ENCODE data around the gene DCXR. TPM values are rescaled to one million over a fixed set of nuclear protein-coding genes. Genes with fewer than 3 reads are reported as not detected.

Gene DCXR
- total RNA-seq, 2 experiments from 2014 or later: 103 to 119 TPM

- Histone ChIP-seq H3K4me1 (ENCODE audit: insufficient read depth, low read length) (peaks cover 34% of the 10 kb centered on the region), H3K4me3 (ENCODE audit: low read length) (no peak overlapping the region), H3K27me3 (ENCODE audit: control insufficient read depth in 1 of 2, insufficient read depth in 2 of 2, low read length in 2 of 2) (no peaks in the 10 kb centered on the region), H3K36me3 (ENCODE audit: insufficient read depth, low read length) (peaks cover 45% of the 10 kb centered on the region), H3K9me3 (ENCODE audit: control insufficient read depth in 1 of 2, insufficient read depth in 1 of 2, low read length in 2 of 2) (no peaks in the 10 kb centered on the region), H3K27ac (ENCODE audit: low read depth in 1 of 2, low read length in 2 of 2) (no peak overlapping the region)
- Mint-ChIP-seq H3K27me3 (no peaks in the 10 kb centered on the region), H3K27ac (no peak overlapping the region), H3K36me3 (ENCODE audit: low read depth) (peaks cover 13% of the 10 kb centered on the region), H3K9me3 (no peaks in the 10 kb centered on the region), H3K4me1 (ENCODE audit: low read depth) (peaks cover 9% of the 10 kb centered on the region), H3K4me3 (no peak overlapping the region)
- intact Hi-C loops (cut with DNase I, micrococcal nuclease): no loop called here
- ChIA-PET CTCF (no interaction called here), POLR2A (interaction anchor here (3.0 kb wide), 1 partner anchor 11 kb away, joined by 16 read pairs; the partner anchor contains the start of genes GPS1 and RFNG)
- DNase-seq (no peak), ATAC-seq (ENCODE audit: poor library complexity) (no peak)
- no peak for TF ChIP-seq CTCF (IDR thresholded peaks at IDR 0.05)
Observed at GRCh38 chr17:82062984-82063368, 25.5 kb upstream of the DCXR start.

GRCh38 chr17:82062076-82062983, 24.8 kb upstream of the DCXR start:
- Histone ChIP-seq H3K4me1 (ENCODE audit: insufficient read depth, low read length) (peaks cover 34% of the 10 kb centered on the region), H3K36me3 (ENCODE audit: insufficient read depth, low read length) (peaks cover 52% of the 10 kb centered on the region), H3K9me3 (ENCODE audit: control insufficient read depth in 1 of 2, insufficient read depth in 1 of 2, low read length in 2 of 2) (no peaks in the 10 kb centered on the region), H3K4me3 (ENCODE audit: low read length) (no peak overlapping the region), H3K27me3 (ENCODE audit: control insufficient read depth in 1 of 2, insufficient read depth in 2 of 2, low read length in 2 of 2) (no peaks in the 10 kb centered on the region), H3K27ac (ENCODE audit: low read depth in 1 of 2, low read length in 2 of 2) (no peak overlapping the region)
- Mint-ChIP-seq H3K4me3 (peak overlapping the region; percentile 58), H3K36me3 (ENCODE audit: low read depth) (peaks cover 17% of the 10 kb centered on the region), H3K27ac (no peak overlapping the region), H3K27me3 (no peaks in the 10 kb centered on the region), H3K4me1 (ENCODE audit: low read depth) (peaks cover 9% of the 10 kb centered on the region), H3K9me3 (no peaks in the 10 kb centered on the region)
- TF ChIP-seq CTCF (IDR thresholded peaks at IDR 0.05): no peak
- POLR2A ChIA-PET: interaction anchor here (3.0 kb wide), 1 partner anchor 10 kb away, joined by 16 read pairs; the partner anchor contains the start of genes GPS1 and RFNG
- no peak for ATAC-seq (ENCODE audit: poor library complexity)
- no peak for DNase-seq
- intact Hi-C loops (cut with DNase I, micrococcal nuclease): no loop called here
- CTCF ChIA-PET: no interaction called here

- Histone ChIP-seq H3K4me1 (ENCODE audit: insufficient read depth, low read length) (peaks cover 28% of the 10 kb centered on the region), H3K4me3 (ENCODE audit: low read length) (no peak overlapping the region), H3K27ac (ENCODE audit: low read depth in 1 of 2, low read length in 2 of 2) (no peak overlapping the region), H3K9me3 (ENCODE audit: control insufficient read depth in 1 of 2, insufficient read depth in 1 of 2, low read length in 2 of 2) (no peaks in the 10 kb centered on the region), H3K27me3 (ENCODE audit: control insufficient read depth in 1 of 2, insufficient read depth in 2 of 2, low read length in 2 of 2) (no peaks in the 10 kb centered on the region), H3K36me3 (ENCODE audit: insufficient read depth, low read length) (peaks cover 61% of the 10 kb centered on the region)
- intact Hi-C loops (cut with DNase I, micrococcal nuclease): no loop called here
- Mint-ChIP-seq H3K27ac (no peak overlapping the region), H3K4me1 (ENCODE audit: low read depth) (peaks cover 9% of the 10 kb centered on the region), H3K36me3 (ENCODE audit: low read depth) (peaks cover 17% of the 10 kb centered on the region), H3K27me3 (no peaks in the 10 kb centered on the region), H3K4me3 (no peak overlapping the region), H3K9me3 (no peaks in the 10 kb centered on the region)
- no peak for TF ChIP-seq CTCF (IDR thresholded peaks at IDR 0.05)
- ChIA-PET POLR2A (interaction anchor here (1.3 kb wide), 1 partner anchor 37 kb away, joined by 3 read pairs; the partner anchor contains the start of gene FASN), CTCF (no interaction called here)
- DNase-seq (no peak), ATAC-seq (ENCODE audit: poor library complexity) (no peak)
Observed at GRCh38 chr17:82061047-82061925, 23.8 kb upstream of the DCXR start.
